RWPE2 (cell line): Measurements from ENCODE around the gene VGLL2.
"Not testable (repeated sequence)": the region's sequence is repeated elsewhere in the genome, so short reads cannot be mapped to it uniquely, and the experiment has no call there.

Experiments used
- ATAC-seq: fragments of 200-7000 bp; cut with Tn5 transposase; 3 replicates; pipeline ENCODE4 v1.9.1; 2021; ENCODE audit warnings: low read depth
- DNase-seq: peaks from one replicate; pipeline ENCODE4 v3.0.0-alpha.2; 2020; ENCODE audit warnings: low spot score
- H3K27ac ChIP-seq: fragments of 450-650 bp; 2 replicates; pipeline ENCODE4 v1.5.1; 2017; ENCODE audit warnings: mild to moderate bottlenecking; ENCODE audit not compliant: poor library complexity, severe bottlenecking
- H3K27me3 ChIP-seq: fragments of 250-450 bp; sonication (Bioruptor Pico); 2 replicates; pipeline ENCODE4 v1.5.1; 2021; ENCODE audit warnings: mild to moderate bottlenecking, moderate library complexity; ENCODE audit not compliant: insufficient read depth, poor library complexity, severe bottlenecking
- H3K36me3 ChIP-seq: fragments of 250-450 bp; sonication (Bioruptor Pico); 2 replicates; pipeline ENCODE4 v1.5.1; 2020; ENCODE audit warnings: low read depth, mild to moderate bottlenecking, moderate library complexity
- H3K4me1 ChIP-seq: fragments of 250-450 bp; sonication (Bioruptor Pico); 2 replicates; pipeline ENCODE4 v1.5.1; 2021; ENCODE audit warnings: mild to moderate bottlenecking, moderate library complexity; ENCODE audit not compliant: insufficient read depth, poor library complexity, severe bottlenecking
- H3K4me3 ChIP-seq: fragments of 250-450 bp; sonication (Bioruptor Pico); 2 replicates; pipeline ENCODE4 v1.5.1; 2021; ENCODE audit warnings: mild to moderate bottlenecking, moderate library complexity; ENCODE audit not compliant: severe bottlenecking
- H3K9me3 ChIP-seq: fragments of 250-450 bp; sonication (Bioruptor Pico); 2 replicates; pipeline ENCODE4 v1.5.1; 2021; ENCODE audit warnings: mild to moderate bottlenecking, moderate library complexity; ENCODE audit not compliant: severe bottlenecking
- TF ChIP-seq, protein P1 (sequence below): fragments of 450-650 bp; IDR thresholded peaks from one replicate; pipeline ENCODE4 v1.5.1; 2017; ENCODE audit warnings: mild to moderate bottlenecking, moderate library complexity; ENCODE audit not compliant: poor library complexity, severe bottlenecking

VGLL2 gene

DNA sequence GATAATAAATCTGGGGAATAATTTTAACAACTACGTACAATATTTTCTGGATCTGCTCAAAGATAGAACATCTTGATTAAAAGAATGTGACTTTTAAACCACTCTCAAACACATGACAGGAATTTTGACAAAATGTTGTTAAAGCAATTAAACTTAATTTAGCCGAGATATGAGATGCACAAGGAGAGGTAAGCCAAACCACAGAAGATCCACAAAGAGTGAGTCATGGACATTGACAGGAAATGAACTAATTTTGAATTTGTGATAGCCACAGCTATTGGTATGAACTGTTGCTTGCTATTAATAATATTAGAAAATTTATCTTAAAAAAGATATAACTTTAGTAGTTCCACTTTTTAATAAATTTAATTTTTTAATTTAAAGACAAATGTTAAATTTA, 27.8 kb upstream of the VGLL2 start:
- H3K4me1 ChIP-seq, result peaks cover 4% of the 10 kb centered on the region
- no peak overlapping the region for H3K4me3 ChIP-seq
- H3K27me3 ChIP-seq, result no peaks in the 10 kb centered on the region
- H3K36me3 ChIP-seq, result no peaks in the 10 kb centered on the region
- peak overlapping the region; percentile 10 for H3K27ac ChIP-seq
- peak; percentile 87 for ATAC-seq
- H3K9me3 ChIP-seq, result no peaks in the 10 kb centered on the region
- TF ChIP-seq, protein P1, sequence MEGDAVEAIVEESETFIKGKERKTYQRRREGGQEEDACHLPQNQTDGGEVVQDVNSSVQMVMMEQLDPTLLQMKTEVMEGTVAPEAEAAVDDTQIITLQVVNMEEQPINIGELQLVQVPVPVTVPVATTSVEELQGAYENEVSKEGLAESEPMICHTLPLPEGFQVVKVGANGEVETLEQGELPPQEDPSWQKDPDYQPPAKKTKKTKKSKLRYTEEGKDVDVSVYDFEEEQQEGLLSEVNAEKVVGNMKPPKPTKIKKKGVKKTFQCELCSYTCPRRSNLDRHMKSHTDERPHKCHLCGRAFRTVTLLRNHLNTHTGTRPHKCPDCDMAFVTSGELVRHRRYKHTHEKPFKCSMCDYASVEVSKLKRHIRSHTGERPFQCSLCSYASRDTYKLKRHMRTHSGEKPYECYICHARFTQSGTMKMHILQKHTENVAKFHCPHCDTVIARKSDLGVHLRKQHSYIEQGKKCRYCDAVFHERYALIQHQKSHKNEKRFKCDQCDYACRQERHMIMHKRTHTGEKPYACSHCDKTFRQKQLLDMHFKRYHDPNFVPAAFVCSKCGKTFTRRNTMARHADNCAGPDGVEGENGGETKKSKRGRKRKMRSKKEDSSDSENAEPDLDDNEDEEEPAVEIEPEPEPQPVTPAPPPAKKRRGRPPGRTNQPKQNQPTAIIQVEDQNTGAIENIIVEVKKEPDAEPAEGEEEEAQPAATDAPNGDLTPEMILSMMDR, result no peak
- DNase-seq, result no peak

DNA sequence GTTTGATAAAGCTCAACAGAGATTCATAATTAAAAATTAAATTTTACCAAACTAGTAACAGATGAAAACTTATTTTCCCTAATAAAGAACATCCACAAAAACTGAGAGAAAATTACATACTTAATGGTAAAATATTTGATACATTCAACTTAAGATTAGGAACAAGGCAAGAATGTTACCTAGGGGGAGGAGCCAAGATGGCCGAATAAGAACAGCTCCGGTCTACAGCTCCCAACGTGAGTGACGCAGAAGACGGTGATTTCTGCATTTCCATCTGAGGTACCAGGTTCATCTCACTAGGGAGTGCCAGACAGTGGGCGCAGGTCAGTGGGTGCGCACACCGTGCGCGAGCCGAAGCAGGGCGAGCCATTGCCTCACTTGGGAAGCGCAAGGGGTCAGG, 20.8 kb upstream of the VGLL2 start:
- not testable (repeated sequence) for H3K4me3 ChIP-seq, H3K36me3 ChIP-seq, H3K27ac ChIP-seq, H3K9me3 ChIP-seq, H3K27me3 ChIP-seq, H3K4me1 ChIP-seq, DNase-seq, ATAC-seq

- not testable (repeated sequence) for H3K9me3 ChIP-seq, H3K4me3 ChIP-seq, DNase-seq, H3K36me3 ChIP-seq, H3K27me3 ChIP-seq, ATAC-seq, H3K27ac ChIP-seq, H3K4me1 ChIP-seq
Observed at GRCh38 chr6:117244979-117245378, 20.4 kb upstream of the VGLL2 start.

DNA sequence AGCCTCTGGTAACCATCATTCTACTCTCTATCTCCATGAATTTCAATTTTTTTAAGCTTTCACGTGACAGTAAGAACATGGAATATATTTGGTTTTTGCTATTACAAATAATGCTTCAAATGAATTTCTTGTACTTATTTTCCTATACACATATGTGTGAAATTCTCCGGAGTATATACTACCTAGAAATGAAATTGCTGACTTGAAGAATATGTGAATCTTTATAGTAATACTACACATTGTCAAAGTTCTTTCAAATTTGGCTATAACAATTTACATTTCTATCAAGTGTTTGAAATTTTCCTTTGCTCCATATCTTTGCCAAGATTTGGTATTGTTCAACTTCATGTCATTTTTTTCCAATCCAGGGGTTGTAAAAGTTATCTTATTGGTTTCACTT, 11.6 kb upstream of the VGLL2 start:
- ATAC-seq (no peak), DNase-seq (no peak)
- no peaks in the 10 kb centered on the region for H3K9me3 ChIP-seq
- no peak overlapping the region for H3K4me3 ChIP-seq
- no peaks in the 10 kb centered on the region for H3K36me3 ChIP-seq
- H3K27me3 ChIP-seq, result peaks cover 11% of the 10 kb centered on the region
- no peak overlapping the region for H3K27ac ChIP-seq
- TF ChIP-seq, protein P1, result no peak
- H3K4me1 ChIP-seq, result no peaks in the 10 kb centered on the region

DNA sequence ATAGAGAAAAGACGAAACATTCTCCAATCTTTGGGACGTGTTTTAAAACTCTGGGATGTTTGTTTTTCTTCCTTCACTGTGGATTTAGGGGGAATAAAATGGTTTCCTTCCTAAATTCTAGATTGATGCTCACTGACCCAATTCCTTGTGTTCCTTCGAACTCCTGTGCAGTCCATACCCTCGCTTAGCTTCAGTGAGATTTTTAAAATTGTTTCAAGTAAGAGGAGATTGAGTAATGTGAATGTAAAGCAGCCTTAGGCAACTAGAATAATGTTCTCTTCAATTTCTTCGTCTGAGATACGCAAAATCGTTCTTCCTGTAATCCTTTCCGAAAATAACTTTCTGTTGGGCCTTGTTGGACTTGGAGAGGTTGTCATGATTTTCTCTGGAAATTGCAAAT, 2.6 kb upstream of the VGLL2 start:
- TF ChIP-seq, protein P1, result no peak
- H3K27ac ChIP-seq, result no peak overlapping the region
- no peak overlapping the region for H3K4me3 ChIP-seq
- peaks cover 98% of the 10 kb centered on the region for H3K27me3 ChIP-seq
- H3K9me3 ChIP-seq, result peaks cover 3% of the 10 kb centered on the region
- H3K36me3 ChIP-seq, result no peaks in the 10 kb centered on the region
- ATAC-seq (no peak), DNase-seq (no peak)
- no peaks in the 10 kb centered on the region for H3K4me1 ChIP-seq

- Histone ChIP-seq H3K27me3 (peaks cover 99% of the 10 kb centered on the region), H3K27ac (no peak overlapping the region), H3K36me3 (no peaks in the 10 kb centered on the region), H3K9me3 (peaks cover 3% of the 10 kb centered on the region), H3K4me3 (no peak overlapping the region), H3K4me1 (no peaks in the 10 kb centered on the region)
- ATAC-seq, result no peak
- no peak for DNase-seq
- TF ChIP-seq, protein P1, result no peak
Observed at GRCh38 chr6:117263353-117263927, 1.9 kb upstream of the VGLL2 start.
